Superior temporal gyrus (tissue), 1 donor: ENCODE measurements around the gene EXOC3L4.
A peak's percentile ranks its signal among the peaks of the same experiment; 100 is the strongest.

Source experiments
- DNase-seq: peaks from one replicate; pipeline ENCODE4 v3.0.0-alpha.2; 2016; ENCODE audit errors: extremely low spot score

The EXOC3L4 gene

DNA sequence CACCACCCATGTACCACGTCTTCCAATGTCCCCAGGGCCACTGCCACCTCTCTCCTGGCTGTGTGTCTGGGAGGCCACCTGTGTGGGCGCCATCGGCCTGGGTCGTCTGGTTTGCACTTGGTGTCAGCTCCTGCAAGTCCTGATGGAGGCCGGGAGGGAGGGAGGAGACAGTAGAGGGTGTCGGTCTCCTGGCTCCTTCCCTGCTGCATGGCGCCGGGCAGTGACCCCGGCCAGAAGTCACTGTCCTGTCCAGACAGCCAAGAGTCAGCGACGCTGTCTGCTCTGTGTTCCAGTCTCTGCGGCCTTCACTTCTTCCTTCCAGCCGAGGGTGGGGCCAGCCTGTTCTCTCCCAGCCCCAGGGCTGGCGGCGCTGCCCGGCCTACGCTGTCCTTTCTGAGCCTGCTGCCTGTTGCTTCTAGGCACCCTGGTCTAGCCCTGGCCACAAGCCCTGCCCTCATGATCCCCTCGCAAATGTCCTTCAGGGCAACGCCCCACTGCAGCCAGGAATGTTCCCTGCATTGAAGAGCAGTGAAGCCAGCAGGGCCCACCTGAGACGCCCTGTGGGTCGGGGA is 23.5 kb upstream of the EXOC3L4 start:
- no peak for DNase-seq

DNA sequence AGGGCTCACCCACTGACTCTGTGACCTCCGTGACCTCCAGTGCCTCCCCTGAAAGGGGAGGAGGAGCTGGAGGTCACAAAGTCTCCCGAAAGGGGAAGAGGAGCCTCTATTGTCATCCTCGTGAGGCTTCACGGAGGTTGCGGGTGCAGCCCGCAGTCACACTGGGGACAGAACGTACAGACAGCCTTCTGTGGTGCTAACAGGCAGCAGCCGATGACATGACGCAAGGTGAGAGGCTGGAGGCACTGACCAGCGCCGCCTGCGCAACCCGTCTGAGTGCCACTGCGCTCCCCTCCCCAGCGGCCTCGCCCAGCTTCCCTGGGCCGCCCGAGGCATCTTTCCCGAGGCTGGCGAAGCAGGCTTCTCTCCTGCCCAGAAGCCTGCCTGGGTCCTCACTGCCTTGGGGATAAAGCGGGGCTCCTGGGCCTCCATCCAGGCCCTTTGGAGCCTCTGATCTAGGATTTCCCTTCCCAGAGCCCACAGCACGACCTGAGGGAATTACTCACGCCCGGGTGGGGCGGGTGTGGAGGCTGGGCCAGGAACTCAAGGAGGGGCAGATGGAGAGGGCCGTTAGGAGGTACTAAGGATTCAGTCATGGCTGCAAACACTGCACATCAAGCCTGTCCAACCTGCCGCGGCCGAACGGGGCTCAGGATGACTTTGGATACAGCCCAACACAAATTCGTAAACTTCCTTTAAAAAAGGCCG is 22.8 kb upstream of the EXOC3L4 start:
- DNase-seq = no peak

DNA sequence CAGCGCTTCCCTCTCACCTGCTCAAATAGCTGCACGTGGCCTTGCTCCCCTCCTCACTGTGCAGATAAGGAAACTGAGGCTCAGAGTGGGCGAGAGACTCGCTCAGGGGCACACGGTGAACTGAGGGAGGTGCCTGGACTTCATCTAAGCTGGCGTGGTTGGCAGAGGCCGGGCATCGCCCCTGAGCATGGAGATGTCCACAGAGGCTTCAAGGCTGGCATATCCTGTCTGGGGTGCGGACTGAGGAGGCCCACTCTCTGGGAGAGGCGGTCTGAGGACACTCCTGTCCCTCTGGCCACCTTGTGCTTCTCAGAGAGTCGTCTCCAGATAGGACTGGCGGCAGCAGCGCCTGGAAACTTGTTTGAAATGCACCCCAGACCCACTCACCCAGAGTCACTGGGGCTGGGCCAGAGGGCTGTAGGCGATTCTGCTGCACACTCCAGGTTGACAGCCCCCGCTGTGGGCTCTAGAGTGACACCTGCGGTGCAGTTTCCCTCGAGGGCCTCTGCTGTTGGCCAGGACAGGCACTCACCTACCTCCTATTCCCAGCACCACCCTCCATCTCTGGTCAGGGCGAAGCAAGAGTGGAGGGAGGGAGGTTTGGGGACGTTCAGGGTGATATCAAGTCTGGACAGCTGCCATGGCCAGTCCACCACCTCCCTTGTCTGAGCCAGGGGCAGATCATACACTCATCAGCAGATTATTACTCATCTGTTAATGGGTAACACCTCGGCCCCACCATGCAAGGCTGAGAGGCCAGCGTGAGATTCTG is 21.7 kb upstream of the EXOC3L4 start:
- no peak for DNase-seq

DNA sequence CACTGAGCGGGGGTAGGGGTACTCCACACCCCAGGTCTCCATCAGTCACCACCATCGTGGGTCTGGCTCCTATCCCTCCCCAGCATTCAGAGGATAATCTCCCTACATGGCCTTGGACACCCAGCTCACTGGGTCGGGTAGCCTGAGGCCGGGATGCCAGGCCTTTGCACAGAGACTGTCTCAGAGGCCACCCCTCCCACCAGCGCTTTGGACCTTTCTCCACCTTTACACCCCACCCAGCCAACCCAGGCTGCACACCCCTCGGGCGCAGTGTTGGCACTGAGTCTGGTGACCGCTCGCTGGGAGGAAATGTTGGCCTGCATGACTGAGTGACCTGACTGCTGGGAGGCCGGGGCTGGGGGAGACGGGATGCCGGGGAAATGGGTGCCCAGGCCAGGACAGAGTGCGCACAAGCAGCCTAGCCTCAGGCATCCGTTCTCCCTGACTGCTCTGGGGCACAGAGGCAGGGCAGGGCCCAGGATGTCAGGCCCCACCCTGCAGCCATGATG is 21.1 kb upstream of the EXOC3L4 start:
- no peak for DNase-seq

DNA sequence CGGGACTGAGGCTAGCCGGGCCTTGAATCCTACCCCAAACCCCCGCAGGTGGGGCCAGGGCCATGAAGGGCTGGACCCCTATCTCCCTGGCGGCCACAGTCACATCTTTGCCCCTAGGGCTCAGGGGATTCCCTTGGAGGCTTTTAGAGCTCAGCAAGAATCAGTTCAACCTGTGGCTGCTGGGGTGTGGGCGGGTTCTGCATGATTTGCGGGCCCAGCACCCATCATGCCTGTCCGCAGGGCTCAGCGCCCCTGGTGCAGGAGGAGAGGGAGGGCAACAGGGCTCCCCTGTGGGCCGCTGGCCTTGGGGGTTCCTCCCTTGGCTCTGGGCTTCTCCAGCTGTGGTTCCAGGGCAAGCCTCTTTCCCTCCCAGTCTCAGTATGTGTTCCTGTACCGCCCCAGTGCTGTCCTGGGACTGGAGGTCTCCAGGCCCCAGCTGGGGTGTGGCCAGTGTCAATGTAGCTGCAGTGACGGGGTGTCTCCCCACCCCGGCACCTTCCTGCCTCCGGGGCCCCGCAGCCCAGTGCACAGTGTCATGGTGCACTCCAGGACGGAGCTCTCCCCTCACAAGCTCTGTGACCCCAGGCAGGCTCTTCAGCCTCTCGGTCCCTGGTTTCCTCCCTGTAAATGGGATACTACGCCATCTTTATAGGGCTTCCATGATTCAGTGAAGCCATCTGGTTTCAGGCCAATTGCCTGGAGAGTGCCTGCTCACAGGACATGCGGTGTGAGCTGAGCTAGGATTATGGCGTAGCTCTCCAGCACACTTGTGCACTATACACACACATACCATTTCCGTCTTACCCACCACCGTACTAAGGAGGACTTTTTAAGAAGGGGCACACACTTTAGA is 20.4 kb upstream of the EXOC3L4 start:
- DNase-seq = no peak

DNA sequence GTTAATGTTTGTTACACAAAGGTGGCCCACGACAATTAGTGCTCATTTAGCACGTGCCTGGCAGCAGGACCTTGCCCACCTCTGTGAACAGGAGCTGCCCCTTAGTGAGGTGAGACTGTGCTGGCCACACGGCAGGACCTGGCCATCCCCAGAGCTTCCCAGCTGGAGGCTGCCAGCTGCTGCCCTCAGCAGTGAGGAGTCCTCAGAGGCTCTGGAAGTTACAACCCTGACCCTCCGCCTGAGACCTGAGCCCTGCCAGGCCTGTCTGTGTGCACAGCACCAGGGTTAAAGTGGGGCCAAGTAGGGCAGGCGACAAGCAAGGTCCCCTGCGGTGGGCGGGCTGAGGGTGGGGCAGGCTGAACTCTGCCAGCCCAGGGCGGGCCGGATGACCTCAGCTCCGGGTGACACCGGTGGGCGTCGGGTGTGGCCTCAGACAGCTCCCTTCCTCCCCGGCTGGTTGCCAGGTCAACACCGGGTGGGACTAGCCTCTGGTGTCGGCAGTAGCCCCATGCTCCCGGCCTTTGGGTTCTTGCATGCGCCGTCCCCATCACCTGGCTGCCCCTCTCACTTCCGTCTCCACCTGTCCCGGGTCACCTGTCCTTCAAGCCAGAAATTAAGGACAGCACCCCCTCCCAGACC is 19.7 kb upstream of the EXOC3L4 start:
- DNase-seq = no peak

DNA sequence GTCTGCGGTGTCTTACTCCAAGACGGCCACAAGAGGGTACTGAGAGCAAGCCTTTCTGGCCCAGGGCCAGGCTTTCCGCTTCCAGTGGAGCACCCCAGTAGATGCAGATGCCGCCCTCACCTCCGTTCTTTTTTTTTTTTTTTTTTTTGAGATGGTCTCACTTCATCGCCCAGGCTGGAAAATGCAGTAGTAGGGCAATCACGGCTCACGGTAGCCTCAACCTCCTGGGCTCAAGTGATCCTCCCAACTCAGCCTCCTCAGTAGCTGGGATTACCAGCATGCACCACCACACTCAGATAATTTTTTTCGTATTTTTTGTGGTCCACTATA is 16.1 kb upstream of the EXOC3L4 start:
- DNase-seq = peak; percentile 83

DNA sequence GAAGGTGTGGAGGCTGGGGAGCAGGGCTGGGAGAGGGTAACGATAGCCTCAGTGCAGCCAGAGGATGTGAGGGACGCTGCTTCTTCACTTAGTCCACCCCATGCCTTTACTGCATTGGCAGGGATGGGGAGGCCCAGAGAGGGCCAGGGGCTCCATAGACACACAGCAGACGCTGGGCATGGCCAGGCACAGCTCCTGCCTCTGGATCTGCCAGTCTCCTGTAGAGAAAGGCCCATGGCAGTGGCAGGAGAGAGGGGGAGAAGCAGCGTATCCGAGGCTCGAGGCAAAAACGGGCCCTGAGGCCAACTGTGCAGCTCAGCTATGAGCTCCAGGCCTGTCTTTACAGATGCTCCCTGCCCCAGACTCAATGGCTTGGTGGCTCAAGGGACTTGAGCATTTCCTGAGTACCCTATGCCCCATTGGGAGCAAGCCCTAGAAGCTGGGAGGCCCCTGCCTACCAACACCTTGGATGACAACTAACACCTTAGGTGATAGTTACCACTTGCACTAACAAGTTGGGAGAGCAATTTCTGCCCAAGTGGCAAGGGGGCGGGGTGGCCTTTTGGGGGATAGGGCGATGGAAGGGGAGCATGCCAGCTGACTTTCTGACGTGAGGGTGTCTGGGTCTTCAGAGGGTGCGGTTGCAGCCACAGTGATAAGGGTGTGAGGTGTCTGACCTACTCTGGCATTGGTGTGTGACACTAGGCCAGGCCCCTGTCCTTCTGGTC is 15.5 kb upstream of the EXOC3L4 start:
- no peak for DNase-seq

DNA sequence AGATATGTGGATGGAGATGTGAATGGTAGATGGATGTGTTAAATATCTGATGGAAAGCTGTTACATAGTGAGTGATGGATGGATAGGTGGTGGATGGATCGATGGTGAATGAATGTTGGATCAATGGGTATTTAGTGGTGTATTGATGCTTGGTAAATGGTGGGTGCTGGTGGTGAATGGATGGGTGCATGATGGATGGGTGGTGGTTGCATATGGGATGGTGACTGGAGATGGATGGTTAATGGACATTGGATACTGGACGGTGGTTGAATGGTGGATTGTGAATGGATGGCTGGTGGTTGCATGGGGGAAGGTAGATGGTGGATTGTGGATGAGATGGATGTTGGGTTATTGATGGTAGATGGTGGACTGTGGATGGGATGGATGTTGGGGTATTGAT is 12.6 kb upstream of the EXOC3L4 start:
- DNase-seq = no peak

DNA sequence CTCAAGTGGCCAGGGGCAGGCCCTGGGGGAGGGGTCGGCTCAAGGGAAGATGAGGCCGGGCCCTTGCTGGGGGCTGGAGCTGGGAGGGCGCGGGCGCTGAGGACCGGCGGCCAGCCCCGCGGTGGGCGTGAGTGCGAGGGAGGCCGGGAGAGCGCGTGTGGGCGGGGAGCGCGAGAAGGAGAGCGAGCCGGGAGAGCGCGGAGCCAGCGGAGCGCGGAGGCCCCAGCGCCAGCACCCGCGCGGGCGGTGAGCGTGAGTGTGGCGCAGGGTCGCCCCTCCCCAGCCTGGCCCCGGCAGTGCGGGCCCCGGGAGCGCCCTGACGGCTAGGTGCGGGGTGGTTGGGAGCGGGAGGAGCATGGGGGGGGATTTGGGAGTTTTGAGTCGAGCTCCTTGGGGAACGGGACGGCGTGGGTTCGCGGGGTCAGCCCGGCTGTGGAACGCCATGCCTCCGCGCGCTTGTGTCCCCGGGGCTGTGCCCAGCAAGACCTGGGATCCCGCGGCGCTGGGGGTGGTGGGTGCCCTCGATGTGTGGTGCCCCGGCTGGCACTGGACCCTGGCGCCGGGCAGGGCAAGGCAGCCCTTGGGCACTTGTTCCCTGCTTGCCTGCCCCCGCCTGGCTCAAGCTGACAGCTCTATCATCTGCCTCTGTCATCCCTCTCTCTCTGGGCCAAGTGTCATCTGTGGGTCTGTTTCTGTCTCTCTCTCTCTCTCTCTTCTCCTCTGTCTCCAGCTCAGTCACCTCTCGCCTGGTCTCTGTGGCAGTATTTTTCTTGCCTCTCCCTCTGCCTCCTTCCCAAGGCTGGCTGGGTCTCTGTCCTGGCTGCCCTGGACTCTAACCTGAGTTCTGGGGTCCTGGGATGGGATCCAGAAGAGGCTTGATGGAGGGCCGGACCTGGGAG is 10.3 kb upstream of the EXOC3L4 start, which contains the start of gene LBHD2:
LBHD2 (plus strand) TSS at position 190 of the 899 bp plus-strand sequence. CDS start 1,803 bp downstream, outside the sequence.
- DNase-seq = no peak

DNA sequence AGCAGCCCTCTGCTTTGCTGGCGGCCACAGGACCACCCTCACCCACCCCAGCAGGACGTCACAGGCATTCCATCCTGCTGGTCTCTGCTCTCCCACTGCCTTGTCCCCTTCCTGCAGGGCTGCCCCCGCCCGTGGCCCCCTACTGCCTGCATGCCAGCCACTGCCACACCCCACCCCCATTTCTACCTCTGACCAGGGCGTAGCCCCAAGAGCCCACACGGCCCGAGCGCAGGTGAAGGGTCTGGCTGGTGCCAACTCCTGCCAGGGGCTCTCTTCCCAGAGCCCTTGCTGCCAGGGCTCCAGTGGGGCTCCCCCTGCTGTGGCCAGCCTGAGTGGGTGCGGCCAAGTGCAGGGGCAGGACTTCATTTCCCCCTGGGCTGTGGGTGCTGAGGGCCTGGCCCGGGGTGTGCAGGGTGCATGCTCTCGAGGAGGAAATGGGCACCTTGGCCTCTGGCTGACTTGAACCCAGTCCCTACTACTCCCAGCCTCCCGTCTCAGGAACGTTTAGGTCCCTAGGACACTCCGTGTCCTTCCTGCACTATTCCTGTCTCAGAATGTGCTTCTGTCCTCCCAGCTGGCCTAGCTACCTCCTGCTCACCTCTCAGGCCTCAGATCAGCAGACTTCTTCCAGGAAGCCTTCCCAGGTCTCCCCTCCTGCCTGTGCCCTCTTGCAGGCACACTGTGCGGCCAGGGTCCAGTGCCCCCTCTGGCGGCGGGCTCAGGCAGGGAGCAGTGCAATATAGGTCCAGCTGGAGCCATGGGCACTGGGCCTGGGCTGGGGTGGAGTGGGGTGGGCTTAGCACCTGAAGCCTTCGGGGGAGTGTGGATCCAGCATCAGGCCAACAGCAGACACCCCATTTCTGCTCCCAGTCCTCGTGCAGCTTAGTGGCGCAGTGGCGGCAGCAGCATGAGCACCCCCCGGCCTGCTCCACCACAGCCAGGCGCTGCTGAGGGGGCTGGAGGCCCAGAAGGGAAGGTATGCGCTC is 9.1 kb upstream of the EXOC3L4 start:
- no peak for DNase-seq

DNA sequence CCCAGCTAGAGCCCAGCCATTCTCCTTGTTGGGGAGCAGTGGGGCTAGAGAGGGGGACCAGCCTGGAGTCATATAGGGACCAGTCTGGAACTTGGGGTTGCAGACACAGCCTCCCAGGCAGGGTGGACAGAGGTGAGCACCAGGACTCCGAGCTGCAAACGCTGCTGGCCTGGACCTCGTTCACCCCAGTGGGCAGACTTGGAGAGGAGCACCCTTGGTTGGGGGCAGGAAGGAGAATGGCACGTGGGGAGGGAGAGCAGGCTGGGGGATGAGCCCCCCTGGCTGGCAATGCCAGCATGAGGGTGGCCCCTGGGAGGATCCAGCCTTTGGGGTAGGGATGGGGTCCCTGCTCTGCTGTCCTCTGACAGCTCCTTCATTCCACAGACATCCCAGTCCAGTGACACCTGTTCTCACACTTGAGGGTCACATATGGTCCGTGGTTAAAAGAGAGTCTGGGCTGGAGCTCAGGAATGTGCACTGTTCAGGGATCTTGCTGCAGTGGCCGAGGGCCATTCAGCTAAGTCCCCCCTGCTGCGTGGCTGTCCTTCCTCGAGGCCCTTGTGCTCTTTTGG is 7.7 kb upstream of the EXOC3L4 start:
- no peak for DNase-seq

DNA sequence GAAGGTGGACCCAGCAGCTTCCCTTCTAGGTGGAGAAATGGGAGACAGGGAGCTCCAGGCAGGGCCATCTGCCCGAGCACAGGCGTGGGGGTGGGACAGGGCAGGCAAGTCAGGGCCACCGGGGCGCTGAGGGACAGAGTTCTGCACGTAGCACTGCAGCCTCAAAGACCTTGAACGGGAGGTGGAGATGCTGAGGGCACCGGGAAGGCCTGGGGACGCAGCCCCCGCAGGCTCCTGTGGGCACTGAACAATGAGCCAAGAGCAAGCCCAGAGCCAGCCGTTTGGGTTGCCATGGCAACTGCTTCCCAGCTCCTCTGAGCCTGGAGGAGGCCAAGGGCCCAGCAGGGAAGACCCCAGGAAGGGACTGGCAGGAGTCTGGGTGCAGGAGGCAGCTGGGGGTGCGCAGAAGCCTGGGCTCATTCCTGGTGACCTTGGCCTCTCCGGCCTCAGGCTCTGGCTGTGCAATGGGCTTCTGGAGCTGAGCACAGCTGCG is 7.1 kb upstream of the EXOC3L4 start:
- no peak for DNase-seq

DNA sequence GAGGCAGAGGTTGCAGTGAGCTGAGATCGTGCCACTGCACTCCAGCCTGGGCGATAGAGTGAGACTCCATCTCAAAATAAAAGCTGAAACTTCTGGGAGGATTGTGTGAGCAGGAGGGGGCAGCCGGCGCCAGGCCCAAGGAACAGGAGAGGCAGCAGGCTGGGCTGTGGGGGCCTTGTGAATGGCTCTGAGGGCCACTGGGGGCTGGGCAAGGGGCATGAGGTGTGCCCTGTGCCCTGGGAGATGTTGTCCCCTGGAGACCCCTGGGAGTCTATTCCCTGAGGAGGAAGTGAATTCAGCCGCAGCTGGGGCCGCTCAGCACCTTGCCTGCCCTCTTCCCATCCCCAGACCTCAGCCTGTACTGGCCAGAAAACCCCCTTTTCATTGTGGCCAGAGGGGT is 5.6 kb upstream of the EXOC3L4 start:
- no peak for DNase-seq

DNA sequence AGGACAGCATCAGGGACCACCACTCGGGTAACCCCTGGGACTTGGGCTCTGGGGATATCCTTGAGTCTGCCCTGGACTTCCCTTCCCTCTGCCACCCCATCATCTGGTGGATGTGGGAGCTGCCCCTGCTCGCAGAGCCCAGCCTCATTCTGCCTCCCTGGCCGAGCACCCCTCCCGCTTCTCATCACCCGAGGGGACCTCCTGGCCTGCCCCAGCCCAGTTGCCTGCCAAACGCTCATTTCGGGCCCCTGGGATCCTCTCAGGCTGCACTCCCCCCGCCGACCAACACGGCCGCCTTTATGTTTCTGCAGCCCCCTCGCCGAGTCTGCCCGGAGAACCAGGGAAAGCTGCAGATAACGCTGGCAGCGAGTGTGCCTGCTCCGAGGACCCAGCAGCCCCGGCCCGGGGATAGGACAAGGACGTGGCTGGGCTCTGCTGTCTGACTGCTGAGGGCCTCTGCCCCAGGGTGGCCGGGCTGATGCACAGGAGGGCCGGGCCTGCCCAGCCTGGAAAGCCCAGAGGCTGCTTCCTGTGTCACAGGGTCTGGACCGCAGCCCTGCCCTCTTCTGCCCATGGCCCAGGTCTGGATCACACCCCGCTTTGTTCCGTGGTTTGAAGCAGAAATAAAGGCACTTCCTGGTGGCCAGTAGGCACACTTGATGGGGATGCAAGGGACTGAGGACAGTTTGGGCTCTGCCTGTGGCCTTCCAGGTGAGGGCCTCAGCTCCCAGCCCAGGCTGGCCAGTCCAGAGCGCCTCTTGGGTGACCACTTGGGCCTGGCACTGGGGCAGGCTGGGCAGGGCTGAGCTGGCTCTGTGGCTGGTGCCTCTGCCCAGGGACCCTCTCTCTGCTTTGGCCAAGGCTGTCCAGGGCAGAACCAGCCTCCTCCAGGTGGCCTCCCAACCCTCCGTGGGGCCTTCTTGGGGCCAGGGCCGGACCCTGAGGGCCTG is 4.9 kb upstream of the EXOC3L4 start:
- no peak for DNase-seq

DNA sequence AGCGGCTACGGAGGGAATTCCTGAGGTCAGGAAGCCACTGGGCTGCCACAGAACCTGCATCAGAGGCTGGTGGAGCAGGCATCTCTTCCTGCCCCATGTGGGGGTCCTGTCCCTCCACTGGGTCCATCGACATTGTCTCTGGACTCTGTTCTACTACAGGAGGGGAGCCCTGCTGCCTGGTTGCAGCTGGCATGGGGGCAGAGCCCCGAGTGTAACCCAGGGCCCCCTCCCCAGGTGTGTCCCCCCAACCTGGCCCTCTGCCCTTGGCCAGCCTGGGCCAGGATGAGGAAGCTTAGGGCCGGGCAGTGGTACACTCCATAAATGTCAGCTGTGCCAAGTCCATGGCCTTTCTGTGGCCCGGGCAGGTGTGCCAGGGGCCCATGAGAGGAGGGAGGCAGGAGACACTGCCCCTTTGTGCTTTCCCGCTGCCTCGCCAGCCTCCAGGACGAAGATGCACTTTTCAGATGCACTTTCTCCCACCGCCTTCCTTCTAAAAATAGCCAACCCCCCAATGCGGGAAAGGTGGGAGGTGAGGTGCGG is 4.0 kb upstream of the EXOC3L4 start:
- no peak for DNase-seq
